K562 (cell line): ENCODE data around the gene PXK. TPM values are rescaled to one million over a fixed set of nuclear protein-coding genes. Genes with fewer than 3 reads are reported as not detected.

Experiments used
- EHMT2 ChIP-seq: fragments of 450-650 bp; IDR thresholded peaks from 2 replicates; pipeline ENCODE4 v1.6.1; 2018; ENCODE audit warnings: antibody characterized with exemption
- MTA3 ChIP-seq: fragments of 450-650 bp; formaldehyde crosslinking; IDR thresholded peaks from 2 replicates; pipeline ENCODE4 v1.6.1; 2017; ENCODE audit warnings: mild to moderate bottlenecking, borderline replicate concordance
- TEAD4 ChIP-seq, 2 experiments: sonication (generic) in 1 of 2; formaldehyde crosslinking in 1 of 2; IDR thresholded peaks; 2 replicates each; pipeline versions ENCODE4 v1.6.1 to v1.8.0; 2012 to 2022; ENCODE audit warnings: borderline replicate concordance in 1 of 2, inconsistent platforms in 1 of 2, low read length in 1 of 2, mild to moderate bottlenecking in 1 of 2, missing genetic modification reagents in 1 of 2
- ZNF609 ChIP-seq: sonication (generic); formaldehyde crosslinking; IDR thresholded peaks from 2 replicates; pipeline ENCODE4 v1.8.1; 2023; ENCODE audit warnings: missing genetic modification reagents, mild to moderate bottlenecking, borderline replicate concordance
- polyA plus RNA-seq, 8 experiments: library from polyadenylated mRNA; depleted of rRNA in 4 of 8; stranded (reverse) in 5 of 8; unstranded in 3 of 8; fragments of >200 nt; fragmentation: Nextera tagmentation in 2 of 8; fragmentation: Illumina TruSeq in 1 of 8; extraction: Ambion mirVana in 2 of 8; extraction: Trizol in 1 of 8; gene quantifications; 2 replicates each; pipeline versions ENCODE4 v1.2.1 to v1.2.3, GENCODE V29; 2011 to 2014; ENCODE audit warnings: inconsistent platforms in 1 of 8, missing spikeins in 1 of 8
- total RNA-seq, 7 experiments: library from RNA; depleted of rRNA in 6 of 7; stranded (reverse); fragments of >200 nt in 6 of 7; fragmentation: Illumina TruSeq in 2 of 7; extraction: Trizol in 2 of 7; gene quantifications; 2 replicates each; pipeline versions ENCODE4 v1.2.1 to v1.2.3, GENCODE V29; 2011 to 2021; ENCODE audit warnings: low replicate concordance in 1 of 7

PXK gene
- total and polyA plus RNA-seq, 9 of the 15 experiments (the other 6 are each of a cell fraction or from before 2014, with no cell fraction given): 3.3 to 19.9 (median 11.3) TPM

GRCh38 chr3:58323529-58324390 is 8.9 kb upstream of the PXK start (continued):
- TF ChIP-seq ZNF609 (CRISPR knock-in tag) (no peak), TEAD4 (IDR thresholded peaks at IDR 0.05; ENCODE audit: low read length) (peak; percentile 29; the same call in 1 of the 2 replicates), TEAD4 (CRISPR knock-in tag; IDR thresholded peaks at IDR 0.05; ENCODE audit: borderline replicate concordance) (no peak), EHMT2 (no peak), MTA3 (no peak)
